Measurements from ENCODE around the gene ZC3H12D. TPM values are rescaled to one million over a fixed set of nuclear protein-coding genes. Genes with fewer than 3 reads are reported as not detected.

ZC3H12D gene
- total RNA-seq, 2 donors from 2014 or later, result 106 to 170 TPM

Other genes starting within 250 kb of the ZC3H12D start
- 100 to 1,000 TPM; 118 to 125 TPM for gene TAB2, start 167.3 kb downstream of the ZC3H12D start, total RNA-seq
- gene SUMO4, start 84.8 kb downstream of the ZC3H12D start, total RNA-seq, result 1 to 10 TPM; 5.4 to 7.2 TPM
- 10 to 100 TPM; 29.5 to 42.0 TPM for gene PPIL4, start 61.0 kb upstream of the ZC3H12D start, total RNA-seq
- 10 to 100 TPM; 15.3 to 23.3 TPM for gene GINM1, start 81.4 kb upstream of the ZC3H12D start, total RNA-seq
- gene KATNA1, start 163.7 kb upstream of the ZC3H12D start, total RNA-seq, result 10 to 100 TPM; 27.2 to 37.2 TPM
- gene LATS1, start 233.1 kb upstream of the ZC3H12D start, total RNA-seq, result 10 to 100 TPM; 24.0 to 24.6 TPM